DOHH2 (cell line): ENCODE results near the gene FDXACB1.

ENCODE experiments used
- H3F3A ChIP-seq: fragments of 200-600 bp; sonication (generic), shearing (Covaris generic); 2 replicates; pipeline ENCODE4 v1.6.0; 2016; ENCODE audit warnings: antibody characterized with exemption, mild to moderate bottlenecking; ENCODE audit not compliant: control insufficient read depth, insufficient read depth
- H3K27ac ChIP-seq: fragments of 200-600 bp; sonication (generic); 2 replicates; pipeline ENCODE4 v1.5.1; 2014; ENCODE audit warnings: low read depth, mild to moderate bottlenecking, low read length, moderate library complexity
- H3K27me3 ChIP-seq: fragments of 200-600 bp; sonication (generic); 2 replicates; pipeline ENCODE4 v1.6.1; 2014; ENCODE audit warnings: mild to moderate bottlenecking, low read length, mixed read lengths; ENCODE audit not compliant: control insufficient read depth
- H3K36me3 ChIP-seq: fragments of 200-600 bp; sonication (generic); 2 replicates; pipeline ENCODE4 v1.6.1; 2014; ENCODE audit warnings: mild to moderate bottlenecking, low read length, moderate library complexity, mixed read lengths; ENCODE audit not compliant: control insufficient read depth
- H3K4me1 ChIP-seq: fragments of 200-600 bp; sonication (generic); 2 replicates; pipeline ENCODE4 v1.6.1; 2014; ENCODE audit warnings: mild to moderate bottlenecking, low read length, mixed read lengths; ENCODE audit not compliant: control insufficient read depth
- H3K4me2 ChIP-seq: fragments of 200-600 bp; sonication (generic); 2 replicates; pipeline ENCODE4 v1.6.0; 2014; ENCODE audit warnings: mild to moderate bottlenecking, low read length, moderate library complexity
- H3K4me3 ChIP-seq: fragments of 200-600 bp; sonication (generic); 2 replicates; pipeline ENCODE4 v1.5.1; 2014; ENCODE audit warnings: mild to moderate bottlenecking, low read length, mixed read lengths
- H3K79me2 ChIP-seq: fragments of 200-600 bp; sonication (generic); 2 replicates; pipeline ENCODE4 v1.6.1; 2014; ENCODE audit warnings: mild to moderate bottlenecking, low read length, mixed read lengths; ENCODE audit not compliant: control insufficient read depth
- H3K9me2 ChIP-seq: fragments of 200-600 bp; sonication (generic); replicated peaks from 2 replicates; pipeline ENCODE4 v1.6.1; 2014; ENCODE audit warnings: mild to moderate bottlenecking, low read length, mixed read lengths; ENCODE audit not compliant: control insufficient read depth
- H3K9me3 ChIP-seq: fragments of 200-600 bp; sonication (generic); 2 replicates; pipeline ENCODE4 v1.6.1; 2014; ENCODE audit warnings: antibody characterized with exemption, low read length, mixed read lengths; ENCODE audit not compliant: control insufficient read depth, insufficient read depth
- H4K20me1 ChIP-seq: fragments of 200-600 bp; sonication (generic); 2 replicates; pipeline ENCODE4 v1.6.0; 2014; ENCODE audit warnings: low read depth, mild to moderate bottlenecking, antibody characterized with exemption, low read length, moderate library complexity; ENCODE audit not compliant: control insufficient read depth, insufficient read depth
- CTCF ChIP-seq: fragments of 200-600 bp; sonication (generic); IDR thresholded peaks from one replicate; pipeline ENCODE4 v1.5.1; 2014; ENCODE audit warnings: antibody characterized with exemption, mild to moderate bottlenecking, low read depth, low read length; ENCODE audit not compliant: poor library complexity, severe bottlenecking
- EZH2phosphoT487 ChIP-seq: fragments of 200-600 bp; sonication (generic); IDR thresholded peaks from 2 replicates; pipeline ENCODE4 v1.6.1; 2017; ENCODE audit warnings: borderline replicate concordance, mild to moderate bottlenecking, antibody characterized with exemption, low read length, moderate library complexity, mixed read lengths

Gene FDXACB1

DNA sequence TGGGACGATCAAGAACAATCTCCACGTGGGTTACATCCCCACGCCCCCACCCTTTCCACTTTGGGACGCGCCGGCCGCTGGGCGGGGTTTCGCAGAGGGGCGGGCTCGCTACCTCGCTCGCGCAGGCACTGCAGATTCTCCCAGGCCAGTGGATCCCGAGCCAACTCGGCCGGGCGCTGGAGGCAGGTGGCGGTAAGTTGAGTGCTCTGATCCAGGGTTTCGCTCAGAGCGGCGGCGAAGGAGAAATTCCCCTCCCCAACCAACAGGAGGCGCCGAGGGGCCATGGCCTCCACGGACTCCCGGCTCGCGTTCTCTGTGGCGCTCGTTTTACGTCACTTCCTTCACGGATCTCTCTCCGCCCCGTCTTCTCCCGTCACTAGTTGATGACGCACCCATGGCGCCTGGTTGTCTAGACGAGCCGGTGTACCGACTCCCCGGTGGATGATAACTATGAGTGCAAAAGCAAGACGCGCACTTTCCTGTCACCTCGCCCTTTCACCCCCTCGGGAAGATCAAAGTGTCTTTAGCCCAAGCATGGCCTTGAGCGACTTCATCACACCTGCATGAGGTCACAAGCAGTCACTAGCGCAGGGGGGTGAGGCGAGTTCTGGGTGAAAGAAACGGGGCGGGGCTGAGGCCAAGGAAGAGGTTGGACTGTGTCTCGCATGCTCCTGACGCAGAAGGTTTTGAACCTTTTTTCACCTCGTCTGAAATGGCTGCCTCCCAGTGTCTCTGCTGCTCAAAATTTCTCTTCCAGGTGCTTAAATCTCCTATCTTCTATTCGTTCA is at the start of gene FDXACB1, which contains the start of gene CFAP68:
TSS of gene FDXACB1 (minus strand) at position 317 of the 788 bp plus-strand sequence. CDS start at position 284, 33 bp downstream.
TSS of gene CFAP68 (plus strand) at position 693 of the 788 bp plus-strand sequence. CDS start at position 713, 20 bp downstream.
- peak within 1 kb of the TSS; percentile 70 for H3K27ac ChIP-seq
- TF ChIP-seq CTCF (peak; percentile 94), EZH2phosphoT487 (no peak)
- H3K36me3 ChIP-seq: peaks cover 22% of the 10 kb centered on the region
- peaks cover 6% of the 10 kb centered on the region; the same call in 1 of the 2 replicates for H3F3A ChIP-seq
- peak within 1 kb of the TSS; percentile 96 for H3K4me3 ChIP-seq
- no peaks in the 10 kb centered on the region for H3K9me2 ChIP-seq
- H3K4me1 ChIP-seq: peaks cover 16% of the 10 kb centered on the region
- peak within 1 kb of the TSS; percentile 90 for H3K4me2 ChIP-seq
- H3K9me3 ChIP-seq: no peaks in the 10 kb centered on the region
- H4K20me1 ChIP-seq: no peaks in the 10 kb centered on the region
- no peaks in the 10 kb centered on the region for H3K27me3 ChIP-seq
- H3K79me2 ChIP-seq: peaks cover 16% of the 10 kb centered on the region

DNA sequence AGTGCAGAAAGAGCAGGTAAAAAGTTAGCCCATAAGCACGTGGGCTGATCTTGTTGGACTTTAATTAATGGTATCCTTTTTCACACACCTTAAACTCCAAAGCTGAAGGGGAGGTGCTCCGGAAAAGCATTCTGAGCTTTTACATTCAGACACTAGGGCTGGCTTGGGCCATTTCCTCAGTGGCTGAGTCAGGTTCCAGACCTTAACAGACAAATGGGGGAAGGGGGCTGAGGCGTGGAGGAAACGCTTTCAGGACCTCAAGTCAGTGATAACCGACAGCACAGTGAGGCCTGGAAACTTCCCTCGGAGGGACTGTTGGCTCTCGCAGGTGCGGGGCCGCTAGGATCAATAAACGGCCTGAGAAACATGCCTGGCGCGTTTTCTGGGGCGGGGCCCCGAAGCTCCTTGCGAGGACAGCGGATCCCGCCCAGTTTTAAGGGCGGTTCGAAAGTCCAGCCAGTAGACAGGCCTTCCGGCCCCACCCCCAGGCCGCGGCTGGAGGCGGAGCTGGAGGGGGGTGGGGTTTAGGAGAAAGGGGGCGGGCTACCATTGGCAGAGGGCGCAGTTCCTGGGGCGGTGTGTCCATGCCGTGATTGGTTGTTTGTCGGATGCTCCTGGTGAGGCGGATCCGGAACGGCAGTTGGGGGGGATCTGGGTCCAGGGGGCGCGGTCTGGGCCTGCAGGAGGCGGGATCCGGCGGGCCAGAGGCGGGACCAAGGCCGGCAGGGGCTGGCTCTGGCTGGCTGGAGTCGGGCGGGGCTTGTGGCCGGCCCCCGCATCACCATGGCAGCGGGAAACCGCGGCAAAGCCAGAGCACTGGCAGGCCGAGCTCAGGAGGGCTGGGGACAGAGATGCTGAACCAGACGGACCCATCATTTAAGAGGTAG is 47.8 kb upstream of the FDXACB1 start:
- TF ChIP-seq EZH2phosphoT487 (no peak), CTCF (no peak)
- H3K27ac ChIP-seq: peak overlapping the region; percentile 60

DNA sequence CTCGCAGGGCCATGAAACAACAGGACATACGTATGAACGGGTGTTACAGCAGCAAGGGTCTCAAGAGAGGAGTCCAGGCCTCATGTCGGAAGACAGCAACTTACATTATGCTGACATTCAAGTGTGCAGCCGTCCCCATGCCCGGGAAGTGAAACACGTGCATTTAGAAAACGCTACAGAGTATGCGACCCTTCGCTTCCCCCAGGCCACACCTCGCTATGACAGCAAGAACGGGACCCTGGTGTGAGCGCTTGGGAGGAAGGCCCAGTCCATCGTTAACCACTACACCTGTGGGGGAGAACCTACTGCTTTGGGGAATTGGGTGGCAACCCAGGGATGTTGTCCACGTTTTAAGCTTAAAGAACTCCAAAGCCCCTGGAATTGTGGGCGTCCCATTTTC is 47.0 kb upstream of the FDXACB1 start:
- 0 out of 2 replicates have a peak, but pooled peaks cover 2% of the 10 kb centered on the region for H3F3A ChIP-seq
- no peaks in the 10 kb centered on the region for H3K36me3 ChIP-seq
- H3K9me2 ChIP-seq: no peaks in the 10 kb centered on the region
- TF ChIP-seq CTCF (no peak), EZH2phosphoT487 (no peak)
- H3K79me2 ChIP-seq: no peaks in the 10 kb centered on the region
- peaks cover under 1% of the 10 kb centered on the region; the same call in 1 of the 2 replicates for H3K27me3 ChIP-seq
- H3K4me1 ChIP-seq: peaks cover 15% of the 10 kb centered on the region
- H3K4me3 ChIP-seq: peak overlapping the region; percentile 83
- no peaks in the 10 kb centered on the region for H4K20me1 ChIP-seq
- H3K27ac ChIP-seq: peak overlapping the region; percentile 60; the same call in 1 of the 2 replicates
- peak overlapping the region; percentile 98 for H3K4me2 ChIP-seq
- H3K9me3 ChIP-seq: no peaks in the 10 kb centered on the region

More for the DNA sequence above, 47.8 kb upstream of the FDXACB1 start:
- Histone ChIP-seq H3K27me3 (no peaks in the 10 kb centered on the region; the same call in 1 of the 2 replicates), H3K4me3 (peak overlapping the region; percentile 83), H4K20me1 (no peaks in the 10 kb centered on the region), H3K79me2 (no peaks in the 10 kb centered on the region), H3F3A (0 out of 2 replicates have a peak, but pooled peaks cover 2% of the 10 kb centered on the region), H3K9me3 (no peaks in the 10 kb centered on the region), H3K9me2 (no peaks in the 10 kb centered on the region), H3K4me1 (peaks cover 15% of the 10 kb centered on the region), H3K36me3 (no peaks in the 10 kb centered on the region), H3K4me2 (peak overlapping the region; percentile 99)
